KOPT-K1 (cell line): Measurements from ENCODE around the gene DMD.

Source experiments
- H3K27ac ChIP-seq: fragments of 200-600 bp; sonication (generic); 2 replicates; pipeline ENCODE4 v1.5.1; 2016; ENCODE audit warnings: antibody characterized with exemption, mild to moderate bottlenecking, low read depth, low read length; ENCODE audit not compliant: poor library complexity, severe bottlenecking
- H3K36me3 ChIP-seq: fragments of 200-600 bp; sonication (generic); 2 replicates; pipeline ENCODE4 v1.5.1; 2017; ENCODE audit warnings: antibody characterized with exemption, mild to moderate bottlenecking, low read length, moderate library complexity; ENCODE audit not compliant: insufficient read depth
- H3K9me3 ChIP-seq: fragments of 200-600 bp; sonication (generic); 2 replicates; pipeline ENCODE4 v1.5.1; 2017; ENCODE audit warnings: antibody characterized with exemption, low read length, mild to moderate bottlenecking; ENCODE audit not compliant: insufficient read depth, poor library complexity, severe bottlenecking

DMD gene

GRCh38 chrX:32087663-32088062 lies 1123.7 kb downstream of the DMD start:
- Histone ChIP-seq H3K36me3 (no peaks in the 10 kb centered on the region), H3K9me3 (no peaks in the 10 kb centered on the region), H3K27ac (no peak overlapping the region)

GRCh38 chrX:32084757-32085156 lies 1126.6 kb downstream of the DMD start:
- no peaks in the 10 kb centered on the region for H3K36me3 ChIP-seq

GRCh38 chrX:32048285-32048684 lies 1163.1 kb downstream of the DMD start:
- Histone ChIP-seq H3K36me3 (no peaks in the 10 kb centered on the region), H3K27ac (no peak overlapping the region), H3K9me3 (no peaks in the 10 kb centered on the region)

More at GRCh38 chrX:32084757-32085156, 1126.6 kb downstream of the DMD start:
- Histone ChIP-seq H3K27ac (no peak overlapping the region), H3K9me3 (no peaks in the 10 kb centered on the region)

- Histone ChIP-seq H3K27ac (no peak overlapping the region), H3K9me3 (no peaks in the 10 kb centered on the region), H3K36me3 (no peaks in the 10 kb centered on the region)
These were observed 1166.2 kb downstream of the DMD start for GRCh38 chrX:32045149-32045548.

- Histone ChIP-seq H3K27ac (no peak overlapping the region), H3K9me3 (no peaks in the 10 kb centered on the region), H3K36me3 (no peaks in the 10 kb centered on the region)
These were observed 1170.2 kb downstream of the DMD start for GRCh38 chrX:32041181-32041580.

GRCh38 chrX:32026772-32027171 lies 1184.6 kb downstream of the DMD start:
- no peak overlapping the region for H3K27ac ChIP-seq
- no peaks in the 10 kb centered on the region for H3K36me3 ChIP-seq
- H3K9me3 ChIP-seq: no peaks in the 10 kb centered on the region

GRCh38 chrX:32024072-32024471 lies 1187.3 kb downstream of the DMD start:
- no peak overlapping the region for H3K27ac ChIP-seq
- H3K36me3 ChIP-seq: no peaks in the 10 kb centered on the region
- no peaks in the 10 kb centered on the region for H3K9me3 ChIP-seq

GRCh38 chrX:32016195-32016594 lies 1195.2 kb downstream of the DMD start:
- Histone ChIP-seq H3K9me3 (no peaks in the 10 kb centered on the region), H3K27ac (no peak overlapping the region)

GRCh38 chrX:32010948-32011347 lies 1200.4 kb downstream of the DMD start:
- Histone ChIP-seq H3K9me3 (no peaks in the 10 kb centered on the region), H3K27ac (no peak overlapping the region), H3K36me3 (no peaks in the 10 kb centered on the region)

More at GRCh38 chrX:32016195-32016594, 1195.2 kb downstream of the DMD start:
- no peaks in the 10 kb centered on the region for H3K36me3 ChIP-seq

GRCh38 chrX:32010212-32010611 lies 1201.1 kb downstream of the DMD start:
- Histone ChIP-seq H3K36me3 (no peaks in the 10 kb centered on the region), H3K9me3 (no peaks in the 10 kb centered on the region), H3K27ac (no peak overlapping the region)

GRCh38 chrX:31993637-31994036 lies 1217.7 kb downstream of the DMD start:
- no peaks in the 10 kb centered on the region for H3K9me3 ChIP-seq
- H3K36me3 ChIP-seq: no peaks in the 10 kb centered on the region
- no peak overlapping the region for H3K27ac ChIP-seq

- Histone ChIP-seq H3K9me3 (no peaks in the 10 kb centered on the region), H3K36me3 (no peaks in the 10 kb centered on the region)
These were observed 1222.4 kb downstream of the DMD start for GRCh38 chrX:31988975-31989374.

GRCh38 chrX:31981546-31982062 lies 1229.7 kb downstream of the DMD start:
- H3K36me3 ChIP-seq: no peaks in the 10 kb centered on the region
- no peaks in the 10 kb centered on the region for H3K9me3 ChIP-seq
- H3K27ac ChIP-seq: no peak overlapping the region

More at GRCh38 chrX:31988975-31989374, 1222.4 kb downstream of the DMD start:
- no peak overlapping the region for H3K27ac ChIP-seq

- Histone ChIP-seq H3K9me3 (no peaks in the 10 kb centered on the region), H3K36me3 (no peaks in the 10 kb centered on the region), H3K27ac (no peak overlapping the region)
These were observed 1241.6 kb downstream of the DMD start for GRCh38 chrX:31969714-31970113.

- H3K9me3 ChIP-seq: no peaks in the 10 kb centered on the region
- no peaks in the 10 kb centered on the region for H3K36me3 ChIP-seq
- H3K27ac ChIP-seq: no peak overlapping the region
These were observed 1249.1 kb downstream of the DMD start for GRCh38 chrX:31962256-31962655.

- no peak overlapping the region for H3K27ac ChIP-seq
- H3K36me3 ChIP-seq: no peaks in the 10 kb centered on the region
- H3K9me3 ChIP-seq: no peaks in the 10 kb centered on the region
These were observed 1276.4 kb downstream of the DMD start for GRCh38 chrX:31934842-31935370.
